Testis (tissue), 3 donors: ENCODE data around the gene B4GALNT1. TPM values are rescaled to one million over a fixed set of nuclear protein-coding genes. Genes with fewer than 3 reads are reported as not detected.
A peak's percentile ranks its signal among the peaks of the same experiment; 100 is the strongest.
"Not testable (repeated sequence)": the region's sequence is repeated elsewhere in the genome, so short reads cannot be mapped to it uniquely, and the experiment has no call there.

Source experiments
- DNase-seq: peaks from one replicate; pipeline ENCODE4 v3.0.0-alpha.2; 2019
- H3K27ac ChIP-seq, 2 donors: fragments of 200-600 bp; sonication (generic); one replicate each; pipeline ENCODE4 v1.5.1; 2019
- H3K27me3 ChIP-seq: fragments of 200-600 bp; sonication (generic); one replicate; pipeline ENCODE4 v1.5.1; 2019
- H3K36me3 ChIP-seq: fragments of 200-600 bp; sonication (generic); one replicate; pipeline ENCODE4 v1.5.1; 2017; ENCODE audit warnings: low read depth; ENCODE audit errors: missing control alignments
- H3K4me1 ChIP-seq: fragments of 200-600 bp; sonication (generic); one replicate; pipeline ENCODE4 v1.5.1; 2019
- H3K4me3 ChIP-seq, 2 donors: fragments of 200-600 bp; sonication (generic); one replicate each; pipeline ENCODE4 v1.5.1; 2017 to 2019
- H3K9me3 ChIP-seq: fragments of 200-600 bp; sonication (generic); one replicate; pipeline ENCODE4 v1.5.1; 2017
- POLR2A ChIP-seq: fragments of 450-650 bp; IDR thresholded peaks from one replicate; pipeline ENCODE4 v1.6.1; 2017; ENCODE audit warnings: antibody characterized with exemption, mild to moderate bottlenecking, moderate library complexity
- WGBS, 2 donors: methylation state at CpG; one replicate each; pipeline ENCODE4 v1.1.5; 2018; 5-methylcytosine and 5-hydroxymethylcytosine counted together
- intact Hi-C: fragments of 100-400 bp; cut with DNase I; formaldehyde crosslinking; loops from one replicate; pipeline ENCODE4 v1.15.1; 2023; ENCODE audit warnings: low total_unique reads
- polyA plus RNA-seq: library from polyadenylated mRNA; stranded (reverse); fragments of 350-450 nt; fragmentation: Illumina TruSeq; extraction: RNeasy Lipid Tissue Mini Kit (QIAGEN cat#74804); gene quantifications from one replicate; pipeline ENCODE4 v1.2.3, GENCODE V29; 2014; ENCODE audit warnings: low read depth, low replicate concordance; ENCODE audit not compliant: insufficient read depth
- total RNA-seq, 2 donors: library from RNA; depleted of rRNA; stranded (reverse); fragments of >200 nt; gene quantifications; one replicate each; pipeline ENCODE4 v1.2.3, GENCODE V29; 2016
- TF ChIP-seq, protein P1 (sequence below), 3 experiments: fragments of 450-650 bp in 2 of 3; fragments of 200-600 bp in 1 of 3; sonication (generic) in 1 of 3; IDR thresholded peaks; one replicate each; pipeline ENCODE4 v1.5.1; 2016 to 2019; ENCODE audit warnings: antibody characterized with exemption in 3 of 3, mild to moderate bottlenecking in 2 of 3, moderate library complexity in 1 of 3

B4GALNT1 gene
- total and polyA plus RNA-seq, 3 donors from 2014 or later, result 1.8 to 3.2 (median 2.3) TPM

DNA sequence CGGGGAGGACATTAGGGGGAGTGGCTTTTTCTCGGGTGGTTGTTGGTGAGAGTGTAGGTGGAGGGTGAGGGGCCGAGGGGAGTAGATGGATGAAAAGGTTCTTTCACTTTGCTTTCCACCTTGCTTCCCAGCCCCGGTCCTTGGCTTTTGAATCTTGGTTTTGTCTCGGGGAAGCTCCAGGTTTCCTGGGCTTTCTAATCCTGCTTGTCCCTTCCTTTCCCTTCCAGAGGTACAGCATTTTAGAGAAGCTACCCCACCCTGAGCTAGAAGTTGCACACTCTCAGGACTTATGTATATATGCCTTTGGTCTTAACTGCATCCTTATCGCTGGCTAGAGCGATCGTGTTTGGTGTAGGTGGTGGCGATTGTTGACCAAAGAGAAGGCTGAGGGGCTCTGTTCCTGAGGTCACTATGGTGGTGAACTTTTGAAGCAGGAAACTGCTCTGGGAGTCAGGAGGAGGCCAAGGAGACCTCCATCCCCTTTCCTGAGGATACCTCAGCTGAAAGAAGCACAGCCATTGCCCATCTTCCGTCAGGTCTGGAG, 41.1 kb downstream of the B4GALNT1 start:
- Histone ChIP-seq H3K36me3 (no peaks in the 10 kb centered on the region), H3K9me3 (no peaks in the 10 kb centered on the region), H3K4me1 (peaks cover 21% of the 10 kb centered on the region), H3K27ac (peak overlapping the region; percentile 37 to 76), H3K27me3 (no peaks in the 10 kb centered on the region), H3K4me3 (peak overlapping the region; percentile 83 to 94)
- TF ChIP-seq POLR2A, result no peak
- TF ChIP-seq, protein P1, sequence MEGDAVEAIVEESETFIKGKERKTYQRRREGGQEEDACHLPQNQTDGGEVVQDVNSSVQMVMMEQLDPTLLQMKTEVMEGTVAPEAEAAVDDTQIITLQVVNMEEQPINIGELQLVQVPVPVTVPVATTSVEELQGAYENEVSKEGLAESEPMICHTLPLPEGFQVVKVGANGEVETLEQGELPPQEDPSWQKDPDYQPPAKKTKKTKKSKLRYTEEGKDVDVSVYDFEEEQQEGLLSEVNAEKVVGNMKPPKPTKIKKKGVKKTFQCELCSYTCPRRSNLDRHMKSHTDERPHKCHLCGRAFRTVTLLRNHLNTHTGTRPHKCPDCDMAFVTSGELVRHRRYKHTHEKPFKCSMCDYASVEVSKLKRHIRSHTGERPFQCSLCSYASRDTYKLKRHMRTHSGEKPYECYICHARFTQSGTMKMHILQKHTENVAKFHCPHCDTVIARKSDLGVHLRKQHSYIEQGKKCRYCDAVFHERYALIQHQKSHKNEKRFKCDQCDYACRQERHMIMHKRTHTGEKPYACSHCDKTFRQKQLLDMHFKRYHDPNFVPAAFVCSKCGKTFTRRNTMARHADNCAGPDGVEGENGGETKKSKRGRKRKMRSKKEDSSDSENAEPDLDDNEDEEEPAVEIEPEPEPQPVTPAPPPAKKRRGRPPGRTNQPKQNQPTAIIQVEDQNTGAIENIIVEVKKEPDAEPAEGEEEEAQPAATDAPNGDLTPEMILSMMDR (IDR thresholded peaks at IDR 0.05), result no peak
- intact Hi-C loops, result no loop called here
- WGBS, 2 donors, result 27 to 39% methylated on average over 10 of the region's 10 CpGs
- DNase-seq, result no peak

DNA sequence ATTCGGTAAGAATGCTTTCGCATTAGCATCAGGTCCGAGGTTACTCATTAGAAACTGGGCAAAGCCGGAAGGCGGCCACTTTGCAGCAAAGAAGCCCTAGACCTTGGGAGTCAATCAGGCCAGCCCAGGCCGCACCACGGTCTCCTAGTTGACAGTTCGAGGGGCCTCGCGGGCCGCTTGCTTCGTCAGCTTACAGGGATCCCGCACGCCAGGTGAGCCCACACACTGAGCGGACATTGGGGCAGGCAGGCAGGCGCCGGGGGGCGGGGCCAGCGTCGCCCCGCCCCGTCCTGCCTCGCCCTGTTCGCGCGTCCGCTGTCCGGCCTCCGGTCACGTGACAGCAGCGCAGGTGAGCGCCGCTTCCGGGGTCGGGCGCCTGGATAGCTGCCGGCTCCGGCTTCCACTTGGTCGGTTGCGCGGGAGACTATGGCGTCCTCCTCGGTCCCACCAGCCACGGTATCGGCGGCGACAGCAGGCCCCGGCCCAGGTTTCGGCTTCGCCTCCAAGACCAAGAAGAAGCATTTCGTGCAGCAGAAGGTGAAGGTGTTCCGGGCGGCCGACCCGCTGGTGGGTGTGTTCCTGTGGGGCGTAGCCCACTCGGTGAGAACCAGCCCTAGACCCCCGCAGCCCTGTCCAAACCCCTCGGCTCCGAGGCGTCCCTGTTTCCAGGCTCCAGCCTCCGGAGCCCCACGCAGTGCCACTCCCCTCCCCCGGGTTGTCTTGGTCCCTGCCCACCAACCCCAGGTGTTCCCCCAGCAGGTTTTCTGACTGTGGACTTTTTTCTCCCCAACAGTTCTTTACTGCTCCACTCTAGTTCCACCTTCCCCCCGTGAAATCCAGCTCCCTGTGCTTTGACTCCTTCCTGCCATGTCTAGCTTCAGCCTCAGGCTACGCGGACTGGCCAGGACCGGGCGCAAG, 41.9 kb downstream of the B4GALNT1 start, which contains the start of gene PIP4K2C:
Gene PIP4K2C (plus strand): TSS at position 329 of the 918 bp plus-strand sequence. CDS start 98 bp downstream, at position 427.
- Histone ChIP-seq H3K9me3 (no peaks in the 10 kb centered on the region), H3K27ac (peak within 1 kb of the TSS; percentile 37 to 76), H3K4me1 (peaks cover 21% of the 10 kb centered on the region), H3K4me3 (peak within 1 kb of the TSS; percentile 83 to 94), H3K27me3 (no peaks in the 10 kb centered on the region), H3K36me3 (no peaks in the 10 kb centered on the region)
- intact Hi-C loops, result no loop called here
- TF ChIP-seq, protein P1 (IDR thresholded peaks at IDR 0.05), result peak in 1 of 3 experiments; percentile 17
- no peak for TF ChIP-seq POLR2A
- DNase-seq, result peak; percentile 93
- WGBS, 2 donors, result 0 to 2% methylated on average over 20 to 43 of the region's 69 CpGs

DNA sequence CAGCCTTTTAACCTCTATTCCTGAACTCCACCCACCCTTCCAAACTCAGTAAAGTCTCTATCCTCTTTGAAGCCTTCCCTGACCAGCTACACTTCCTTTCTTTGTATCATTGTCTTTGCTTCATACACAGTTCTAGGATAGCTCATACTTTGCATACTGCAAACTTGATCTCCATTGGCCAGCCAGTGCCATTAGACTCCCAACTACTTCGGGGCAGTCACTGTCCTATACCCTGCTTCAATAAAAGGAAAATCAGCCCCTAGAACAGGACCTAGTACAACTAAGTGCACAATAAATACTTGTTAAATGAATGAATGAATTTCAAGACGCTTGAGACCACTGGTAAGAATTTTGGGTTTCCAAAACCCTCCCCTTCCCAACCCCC, 42.5 kb downstream of the B4GALNT1 start:
- intact Hi-C loops, result no loop called here
- Histone ChIP-seq H3K4me3 (peak overlapping the region; percentile 83 to 94), H3K27ac (peak overlapping the region; percentile 37 to 76), H3K27me3 (no peaks in the 10 kb centered on the region), H3K36me3 (no peaks in the 10 kb centered on the region), H3K9me3 (no peaks in the 10 kb centered on the region), H3K4me1 (peaks cover 21% of the 10 kb centered on the region)
- TF ChIP-seq POLR2A, result no peak
- TF ChIP-seq, protein P1 (IDR thresholded peaks at IDR 0.05), result no peak
- no peak for DNase-seq
- 12 to 13% methylated on average over 2 of the region's 2 CpGs for WGBS, 2 donors

DNA sequence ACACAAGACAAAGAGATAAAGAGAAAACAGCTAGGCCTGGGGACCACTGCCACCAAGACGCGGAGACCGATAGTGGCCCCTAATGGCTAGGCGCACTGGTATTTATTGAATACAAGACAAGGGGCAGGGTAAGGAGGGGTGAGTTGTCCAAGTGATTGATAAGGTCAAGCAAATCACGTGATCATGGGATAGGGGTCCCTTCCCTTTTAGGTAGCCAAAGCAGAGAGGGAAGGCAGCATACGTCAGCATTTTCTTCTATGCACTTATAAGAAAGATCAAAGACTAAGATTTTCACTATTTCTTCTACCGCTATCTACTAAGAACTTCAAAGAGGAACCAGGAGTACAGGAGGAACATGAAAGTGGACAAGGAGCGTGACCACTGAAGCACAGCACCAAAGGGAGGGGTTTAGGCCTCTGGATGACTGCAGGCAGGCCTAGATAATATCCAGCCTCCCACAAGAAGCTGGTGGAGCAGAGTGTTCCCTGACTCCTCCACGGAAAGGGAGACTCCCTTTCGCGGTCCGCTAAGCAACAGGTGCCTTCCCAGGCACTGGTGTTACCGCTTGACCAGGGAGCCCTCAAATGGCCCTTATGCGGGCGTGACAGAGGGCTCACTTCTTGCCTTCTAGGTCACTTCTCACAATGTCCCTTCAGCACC, 43.9 kb downstream of the B4GALNT1 start:
- Histone ChIP-seq H3K4me1 (peaks cover 21% of the 10 kb centered on the region), H3K27ac (peak overlapping the region; percentile 51 to 59)
- H3K9me3 ChIP-seq, intact Hi-C loops, H3K36me3 ChIP-seq, H3K27me3 ChIP-seq, H3K4me3 ChIP-seq: not testable (repeated sequence)
- peak; percentile 73 for DNase-seq
- WGBS, 2 donors, result 65 to 76% methylated on average over 15 of the region's 15 CpGs

DNA sequence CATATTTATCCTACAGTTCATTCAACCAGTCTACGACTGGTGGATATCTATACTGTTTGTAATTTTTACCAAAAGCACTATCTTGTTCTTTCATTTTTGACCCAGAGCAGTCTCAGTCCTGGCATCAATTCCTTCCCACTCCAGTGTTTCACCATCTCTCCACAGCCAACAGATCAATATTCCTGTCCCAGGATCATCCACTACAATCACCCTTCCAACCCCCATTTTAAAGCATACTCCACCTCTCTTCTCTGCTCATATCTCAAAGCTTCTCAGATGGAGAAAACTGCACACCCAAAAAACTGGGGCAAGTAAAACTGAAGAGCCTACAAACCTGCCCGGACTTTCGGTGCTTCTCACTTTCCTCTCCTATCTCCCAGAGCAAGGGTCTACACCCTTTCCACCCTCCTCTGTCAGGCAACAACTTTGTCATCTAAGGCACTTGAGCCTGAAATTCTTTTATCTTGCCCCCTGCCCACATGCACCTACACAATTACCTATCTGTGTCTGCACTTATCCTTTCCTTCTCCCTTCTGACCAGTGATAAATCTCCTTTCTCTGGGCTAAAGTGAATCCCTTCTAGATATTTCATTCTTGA, 46.1 kb downstream of the B4GALNT1 start:
- intact Hi-C loops, result no loop called here
- no peak for TF ChIP-seq POLR2A
- TF ChIP-seq, protein P1 (IDR thresholded peaks at IDR 0.05), result no peak
- no peak for DNase-seq
- Histone ChIP-seq H3K27me3 (no peaks in the 10 kb centered on the region), H3K36me3 (no peaks in the 10 kb centered on the region), H3K4me3 (no peak overlapping the region), H3K27ac (no peak overlapping the region), H3K9me3 (no peaks in the 10 kb centered on the region), H3K4me1 (peaks cover 15% of the 10 kb centered on the region)
- WGBS, 2 donors, result 83 to 91% methylated on average over 3 of the region's 3 CpGs
